GM21825 (cell line): ENCODE data around the gene PADI2.

Source experiments
- ATAC-seq: cut with Tn5 transposase; IDR thresholded peaks from one replicate; pipeline ENCODE4 v1.9.1; 2021; ENCODE audit warnings: mild to moderate bottlenecking, moderate library complexity; ENCODE audit not compliant: unreplicated experiment

The PADI2 gene

GRCh38 chr1:17024721-17025120 is 94.5 kb downstream of the PADI2 start:
- ATAC-seq = no peak

DNA sequence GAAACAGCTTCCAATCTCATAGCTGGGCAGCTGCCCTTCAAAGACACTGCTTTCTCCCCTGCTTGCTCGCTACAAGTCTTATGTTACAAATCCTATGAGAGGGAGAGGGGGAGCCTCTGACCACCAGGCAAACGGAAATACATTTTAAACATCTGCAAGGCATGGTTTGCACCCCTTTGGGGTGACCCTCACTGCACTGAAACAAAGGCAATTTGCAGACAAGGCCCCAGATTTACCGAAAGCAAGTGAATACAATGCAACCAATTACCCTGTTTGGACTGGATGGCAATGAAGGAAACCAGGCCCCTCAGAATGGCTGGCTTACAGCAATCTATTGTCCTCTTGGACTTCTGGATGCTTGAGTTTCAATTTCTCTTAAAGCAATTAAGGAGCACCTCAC is 95.7 kb downstream of the PADI2 start:
- ATAC-seq = no peak

- no peak for ATAC-seq
Observed at GRCh38 chr1:17023102-17023501, 96.1 kb downstream of the PADI2 start.

DNA sequence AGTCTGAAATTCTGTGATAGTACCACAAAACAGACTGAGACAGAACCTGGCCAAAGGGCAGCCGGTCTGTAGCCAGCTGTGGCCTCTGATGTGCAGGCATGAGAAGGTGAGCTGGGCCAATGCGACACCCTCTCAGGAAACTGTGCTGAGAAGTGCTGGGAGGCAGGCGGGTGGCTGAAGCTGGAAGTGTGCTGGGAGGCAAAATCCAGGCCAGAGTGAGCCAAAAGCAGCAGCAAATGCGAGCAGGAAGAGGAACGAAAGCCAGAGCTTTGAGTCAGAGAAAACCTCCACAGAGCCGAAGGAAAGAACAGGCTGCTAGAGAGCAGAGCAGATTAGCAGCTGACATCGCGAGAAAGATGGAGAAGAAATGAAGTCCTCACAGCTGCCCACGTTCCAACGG is 97.4 kb downstream of the PADI2 start:
- no peak for ATAC-seq

DNA sequence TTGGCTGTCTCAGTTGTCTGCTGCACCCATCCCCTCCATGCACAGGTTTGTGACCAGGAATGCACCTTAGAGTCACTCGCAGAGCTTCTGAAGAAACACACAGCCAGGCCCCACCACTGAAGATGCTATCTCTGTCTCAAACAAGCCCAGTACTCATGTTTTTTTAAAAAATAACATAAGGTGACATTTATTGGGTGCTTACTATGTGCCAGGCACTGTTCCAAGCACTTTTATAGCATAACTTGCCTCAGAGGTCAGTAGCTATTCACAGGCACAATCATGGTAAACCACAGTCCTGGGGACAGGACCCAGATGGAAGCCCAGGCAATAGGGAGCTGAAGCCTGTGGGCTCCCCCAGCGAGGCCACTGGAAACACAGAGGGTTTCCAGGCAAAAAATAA is 98.7 kb downstream of the PADI2 start:
- ATAC-seq = no peak

GRCh38 chr1:17018849-17019248 is 100.4 kb downstream of the PADI2 start:
- ATAC-seq = peak; percentile 57

DNA sequence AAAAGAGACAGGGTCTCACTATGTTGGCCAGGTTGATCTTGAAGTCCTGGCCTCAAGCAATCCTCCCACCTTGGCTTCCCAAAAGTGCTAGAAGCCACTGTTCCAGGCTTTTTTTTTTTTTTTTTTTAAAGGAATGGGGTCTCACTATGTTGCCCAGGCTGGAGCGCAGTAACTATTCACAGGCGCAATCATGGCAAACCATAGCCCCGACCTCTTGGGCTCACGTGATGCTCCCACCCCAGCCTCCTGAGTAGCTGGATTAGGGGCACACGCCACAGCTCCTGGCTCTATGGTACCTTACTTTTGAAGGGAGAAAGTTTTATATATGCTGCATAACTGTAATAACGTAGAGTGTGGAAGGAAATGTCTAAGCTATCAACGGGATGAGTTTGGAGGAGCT is 101.8 kb downstream of the PADI2 start:
- no peak for ATAC-seq
